ENCODE measurements around the gene GART.

DNA sequence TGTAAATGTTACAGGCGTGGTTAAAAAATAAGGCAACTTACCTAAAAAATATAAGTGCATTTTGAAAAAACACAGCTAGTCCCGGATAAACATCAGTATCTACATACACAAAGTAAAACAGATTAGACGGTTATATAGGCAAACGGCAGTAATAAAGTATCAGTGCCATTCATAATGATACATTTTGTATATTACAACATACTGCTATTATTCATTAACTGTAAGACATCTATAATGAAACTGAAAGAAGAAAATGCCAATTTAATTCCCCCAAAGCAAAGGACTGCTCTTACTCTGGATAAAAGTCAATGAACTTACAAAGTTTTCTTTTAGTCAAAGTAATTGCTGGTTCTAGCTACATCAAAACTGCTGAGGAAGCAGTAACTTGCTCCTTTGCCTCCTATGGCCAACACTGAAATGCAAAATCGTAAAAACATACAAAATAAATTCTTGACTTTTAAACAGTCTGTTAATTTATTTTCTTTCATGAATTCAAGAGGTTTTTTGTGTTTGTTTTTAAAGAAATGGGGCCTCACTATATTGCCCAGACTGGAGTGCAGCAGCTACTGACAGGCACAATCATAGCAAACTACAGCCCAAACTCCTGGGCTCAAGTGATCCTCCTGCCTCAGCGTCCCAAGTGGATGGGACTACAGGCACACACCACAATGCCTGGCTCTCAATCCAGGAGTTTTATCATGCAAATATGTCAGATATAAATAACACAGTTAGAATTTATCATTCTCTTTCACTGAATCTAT, 86.1 kb downstream of the GART start:
- TF ChIP-seq, protein P1, sequence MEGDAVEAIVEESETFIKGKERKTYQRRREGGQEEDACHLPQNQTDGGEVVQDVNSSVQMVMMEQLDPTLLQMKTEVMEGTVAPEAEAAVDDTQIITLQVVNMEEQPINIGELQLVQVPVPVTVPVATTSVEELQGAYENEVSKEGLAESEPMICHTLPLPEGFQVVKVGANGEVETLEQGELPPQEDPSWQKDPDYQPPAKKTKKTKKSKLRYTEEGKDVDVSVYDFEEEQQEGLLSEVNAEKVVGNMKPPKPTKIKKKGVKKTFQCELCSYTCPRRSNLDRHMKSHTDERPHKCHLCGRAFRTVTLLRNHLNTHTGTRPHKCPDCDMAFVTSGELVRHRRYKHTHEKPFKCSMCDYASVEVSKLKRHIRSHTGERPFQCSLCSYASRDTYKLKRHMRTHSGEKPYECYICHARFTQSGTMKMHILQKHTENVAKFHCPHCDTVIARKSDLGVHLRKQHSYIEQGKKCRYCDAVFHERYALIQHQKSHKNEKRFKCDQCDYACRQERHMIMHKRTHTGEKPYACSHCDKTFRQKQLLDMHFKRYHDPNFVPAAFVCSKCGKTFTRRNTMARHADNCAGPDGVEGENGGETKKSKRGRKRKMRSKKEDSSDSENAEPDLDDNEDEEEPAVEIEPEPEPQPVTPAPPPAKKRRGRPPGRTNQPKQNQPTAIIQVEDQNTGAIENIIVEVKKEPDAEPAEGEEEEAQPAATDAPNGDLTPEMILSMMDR (IDR thresholded peaks at IDR 0.05), result no peak
- no peak for TF ChIP-seq POLR2A (IDR thresholded peaks at IDR 0.05)

Measured in suprapubic skin (tissue), 3 donors.